H1 (cell line): Measurements from ENCODE around the gene KCNA10.

Experiments used
- CEBPB ChIP-seq: IDR thresholded peaks from 2 replicates; pipeline ENCODE4 v1.6.1; 2012; ENCODE audit warnings: low read depth, low read length
- MAFK ChIP-seq: IDR thresholded peaks from 2 replicates; pipeline ENCODE4 v1.6.1; 2012; ENCODE audit warnings: low read depth, mild to moderate bottlenecking, improper control_type of control experiment, low read length
- YY1 ChIP-seq: IDR thresholded peaks from 2 replicates; pipeline ENCODE4 v1.6.1; 2011; ENCODE audit warnings: low read depth, mild to moderate bottlenecking, low read length

- TF ChIP-seq YY1 (no peak), CEBPB (no peak), MAFK (no peak)
These were observed 17.0 kb upstream of the KCNA10 start for GRCh38 chr1:110535985-110536384.
